Activated CD4-positive, alpha-beta T cell treated with anti-CD3 and anti-CD28 coated beads for 36 hours (primary cell): ENCODE data around the gene MELTF. TPM values are rescaled to one million over a fixed set of nuclear protein-coding genes. Genes with fewer than 3 reads are reported as not detected.

Source experiments
- ATAC-seq: fragments of 200-7000 bp; cut with Tn5 transposase; one replicate; pipeline ENCODE4 v1.10.0; 2021; ENCODE audit warnings: mild to moderate bottlenecking, moderate library complexity
- CTCF ChIA-PET: fragments of 350-600 bp; sonication (Branson Sonifier 250); formaldehyde crosslinking; loops from one replicate; lab custom pipeline; 2021; ENCODE audit warnings: antibody characterized with exemption; lab: Charles Lee
- POLR2A ChIA-PET: fragments of 350-600 bp; sonication (Branson Sonifier 250); formaldehyde crosslinking; loops from one replicate; lab custom pipeline; 2021; ENCODE audit warnings: antibody characterized with exemption, inconsistent platforms; lab: Charles Lee
- DNase-seq: peaks from one replicate; pipeline ENCODE4 v3.0.0-alpha.2; 2020
- H3K27ac Mint-ChIP-seq: one replicate; pipeline ENCODE4 v1.8.0; 2021; ENCODE audit warnings: mixed read lengths
- H3K27me3 Mint-ChIP-seq: one replicate; pipeline ENCODE4 v1.8.0; 2021; ENCODE audit warnings: mixed read lengths
- H3K36me3 Mint-ChIP-seq: one replicate; pipeline ENCODE4 v1.8.0; 2021; ENCODE audit warnings: low read depth, mixed read lengths
- H3K4me1 Mint-ChIP-seq: one replicate; pipeline ENCODE4 v1.8.0; 2021; ENCODE audit warnings: mixed read lengths
- H3K4me3 Mint-ChIP-seq: one replicate; pipeline ENCODE4 v1.8.0; 2021; ENCODE audit warnings: mild to moderate bottlenecking, moderate library complexity, mixed read lengths
- H3K9me3 Mint-ChIP-seq: one replicate; pipeline ENCODE4 v1.8.0; 2021; ENCODE audit warnings: low read depth, mixed read lengths
- intact Hi-C, 2 experiments: fragments of 100-400 bp; cut with DNase I in 1 of 2; cut with micrococcal nuclease in 1 of 2; formaldehyde crosslinking; loops; one replicate each; pipeline versions ENCODE4 v1.14.2 to v1.15.1; 2022 to 2024; cut with DNase I, micrococcal nuclease
- total RNA-seq, 2 experiments: library from RNA; stranded (reverse); gene quantifications; one replicate each; pipeline ENCODE4 v1.2.3, GENCODE V29; 2021

Gene MELTF
- total RNA-seq, 2 experiments from 2014 or later, result 3.7 to 4.3 TPM

DNA sequence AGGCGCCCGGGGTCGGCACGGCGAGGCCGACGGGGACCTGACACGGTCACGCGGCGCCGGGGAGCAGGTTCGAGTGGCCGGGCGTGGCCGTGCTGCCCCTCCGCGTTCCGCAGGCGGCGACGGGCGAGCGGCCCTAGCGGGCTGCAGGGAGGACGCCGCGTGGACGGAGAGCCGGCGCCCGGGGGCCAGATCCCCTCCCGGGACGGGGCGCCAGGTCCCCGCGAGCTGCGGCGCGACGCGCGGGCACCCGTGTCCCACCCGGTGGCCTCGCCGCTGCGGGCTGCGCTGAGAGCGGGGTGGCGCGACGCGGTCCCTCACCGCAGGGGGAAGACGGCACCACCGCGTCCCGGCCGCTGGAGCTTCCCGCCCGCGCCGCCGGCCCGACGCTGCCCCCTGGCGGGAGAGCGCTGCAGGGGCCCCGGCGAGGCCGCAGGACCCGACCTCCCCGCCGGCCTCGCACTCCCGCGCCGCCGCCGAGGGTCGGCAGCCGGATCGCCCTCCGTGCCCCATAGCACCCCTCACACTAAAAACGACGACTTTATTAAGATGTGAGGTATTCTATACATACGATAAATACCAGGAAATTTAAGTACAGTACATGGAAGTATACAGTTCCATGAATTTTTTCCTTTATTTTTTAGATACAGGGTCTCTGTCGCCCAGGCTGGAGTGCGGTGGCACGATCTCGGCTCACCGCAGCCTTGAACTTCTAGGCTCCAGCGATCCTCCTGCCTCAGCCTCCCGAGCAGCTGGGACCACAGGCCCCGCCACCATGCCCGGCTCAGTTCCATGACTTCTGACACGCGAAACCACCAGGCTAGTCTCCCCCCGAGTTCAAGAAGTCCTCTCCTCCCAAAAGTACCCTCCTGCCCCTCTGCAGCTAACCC lies 59.7 kb downstream of the MELTF start:
- intact Hi-C loops, result loop anchor here (1.0 to 2.0 kb wide), 8 partner anchors 28 to 402 kb away; partner anchors contain the start of genes NCBP2 (in 2 of the 2), CEP19 (in 1 of the 2), FBXO45 (in 1 of the 2) and MELTF (in 1 of the 2)

DNA sequence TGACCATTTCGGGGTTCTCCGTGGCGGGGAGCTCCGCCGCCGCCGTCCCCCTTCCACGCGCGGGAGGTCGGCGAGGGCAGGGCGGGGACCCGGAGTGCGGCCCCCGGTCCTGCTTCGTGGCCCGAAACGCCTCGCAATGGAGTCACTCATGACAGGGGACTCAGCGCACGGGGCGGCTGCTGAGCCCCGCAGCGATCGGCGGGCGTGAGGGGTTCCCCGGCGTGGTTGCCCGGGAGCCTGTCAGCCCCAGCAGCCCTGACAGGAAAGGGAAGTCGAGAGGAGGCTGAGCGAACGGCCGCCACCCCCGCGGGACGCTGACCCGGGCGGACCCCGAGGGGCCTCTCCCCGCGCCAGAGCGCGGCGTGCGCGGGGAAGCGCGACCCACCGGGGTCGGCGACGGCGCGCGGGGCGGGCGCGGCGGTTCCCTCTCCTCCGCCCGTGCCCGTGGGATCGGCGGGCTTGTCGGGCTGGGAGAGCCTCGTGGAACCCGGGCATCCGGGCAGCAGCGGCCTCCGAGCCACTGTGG lies 60.4 kb downstream of the MELTF start:
- ChIA-PET POLR2A (no interaction called here), CTCF (interaction anchor here (0.8 to 2.9 kb wide), 2 partner anchors 131 to 789 kb away, joined by 3 to 11 read pairs; no protein-coding TSS in a partner anchor)
- ATAC-seq (peak; percentile 55), DNase-seq (peak; percentile 67)
- peaks cover 11% of the 10 kb centered on the region for H3K27me3 Mint-ChIP-seq
- H3K36me3 Mint-ChIP-seq, result no peaks in the 10 kb centered on the region
- peaks cover 15% of the 10 kb centered on the region for H3K4me1 Mint-ChIP-seq
- H3K27ac Mint-ChIP-seq, result no peak overlapping the region
- H3K9me3 Mint-ChIP-seq, result no peaks in the 10 kb centered on the region
- peak overlapping the region; percentile 68 for H3K4me3 Mint-ChIP-seq
- intact Hi-C loops, result loop anchor here (1.0 to 2.0 kb wide), 6 partner anchors 27 to 401 kb away; partner anchors contain the start of genes NCBP2 (in 2 of the 2), CEP19 (in 1 of the 2), FBXO45 (in 1 of the 2) and MELTF (in 1 of the 2)

More for the DNA sequence above, 59.7 kb downstream of the MELTF start:
- Mint-ChIP-seq H3K4me1 (peaks cover 15% of the 10 kb centered on the region), H3K36me3 (no peaks in the 10 kb centered on the region), H3K27me3 (peaks cover 11% of the 10 kb centered on the region), H3K27ac (peak overlapping the region; percentile 31), H3K9me3 (no peaks in the 10 kb centered on the region), H3K4me3 (peak overlapping the region; percentile 63)
- ChIA-PET CTCF (interaction anchor here (0.8 to 2.9 kb wide), 2 partner anchors 132 to 790 kb away, joined by 3 to 11 read pairs; no protein-coding TSS in a partner anchor), POLR2A (no interaction called here)
- ATAC-seq (peak; percentile 65), DNase-seq (peak; percentile 80)

DNA sequence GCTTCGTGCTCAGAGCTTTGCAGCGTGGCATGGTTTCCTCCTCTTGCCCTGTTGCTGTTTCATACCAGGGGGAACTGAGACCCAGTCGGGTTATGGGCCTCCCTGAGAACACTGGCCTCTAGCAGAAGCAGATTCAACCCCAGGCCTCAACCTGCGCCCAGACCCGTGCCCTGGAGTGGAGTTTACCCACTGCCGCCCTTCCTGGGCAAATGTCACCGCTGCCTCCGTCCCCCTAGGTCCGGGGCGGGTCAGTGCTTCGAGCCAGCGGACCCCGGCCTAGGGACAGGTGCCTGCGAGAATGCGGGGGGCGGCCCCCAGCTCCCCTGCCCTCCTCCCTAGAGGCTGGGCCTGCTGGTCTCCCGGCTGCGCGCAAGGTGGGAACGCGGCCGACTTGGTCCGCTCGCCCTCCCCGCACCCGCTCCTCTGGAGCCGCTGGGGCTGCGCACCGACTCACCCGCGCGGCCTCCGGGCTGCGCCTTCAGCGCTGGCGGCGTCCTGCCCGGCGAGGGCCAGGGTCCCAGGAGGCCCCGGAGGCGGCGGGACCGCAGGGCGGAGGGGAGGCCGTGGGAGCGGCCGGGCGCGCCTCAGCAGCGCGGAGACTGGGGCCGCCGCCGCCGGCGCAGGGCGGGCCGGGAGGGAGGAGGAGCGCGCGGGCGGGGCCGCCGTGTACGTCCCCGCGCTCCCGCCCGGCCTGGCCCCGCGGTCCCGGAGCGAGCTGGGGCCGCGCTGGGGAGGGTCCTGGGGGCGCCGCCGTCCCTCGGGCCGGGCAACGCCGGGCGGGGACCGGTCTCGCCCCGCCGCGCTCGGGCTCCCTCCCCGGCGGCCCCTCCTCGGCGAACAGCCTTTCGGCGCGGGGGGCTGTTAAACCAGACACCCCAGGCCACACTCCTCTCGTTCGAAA lies 61.1 kb downstream of the MELTF start, which contains the start of gene PIGZ:
Gene PIGZ, minus strand, starts transcription at position 601 of the 901 bp plus-strand sequence. CDS start 16,802 bp downstream, outside the sequence.
- Mint-ChIP-seq H3K27ac (no peak within 1 kb of the TSS), H3K36me3 (no peaks in the 10 kb centered on the region), H3K9me3 (no peaks in the 10 kb centered on the region), H3K4me1 (peaks cover 15% of the 10 kb centered on the region), H3K4me3 (peak within 1 kb of the TSS; percentile 68), H3K27me3 (peaks cover 11% of the 10 kb centered on the region)
- ChIA-PET CTCF (interaction anchor here (2.9 kb wide), 1 partner anchor 131 kb away, joined by 11 read pairs; no protein-coding TSS in a partner anchor), POLR2A (no interaction called here)
- DNase-seq (peak; percentile 65), ATAC-seq (peak; percentile 79)
- intact Hi-C loops, result loop anchor here (1.0 to 2.0 kb wide), 6 partner anchors 26 to 400 kb away; partner anchors contain the start of genes NCBP2 (in 2 of the 2), CEP19 (in 1 of the 2), FBXO45 (in 1 of the 2) and MELTF (in 1 of the 2)

DNA sequence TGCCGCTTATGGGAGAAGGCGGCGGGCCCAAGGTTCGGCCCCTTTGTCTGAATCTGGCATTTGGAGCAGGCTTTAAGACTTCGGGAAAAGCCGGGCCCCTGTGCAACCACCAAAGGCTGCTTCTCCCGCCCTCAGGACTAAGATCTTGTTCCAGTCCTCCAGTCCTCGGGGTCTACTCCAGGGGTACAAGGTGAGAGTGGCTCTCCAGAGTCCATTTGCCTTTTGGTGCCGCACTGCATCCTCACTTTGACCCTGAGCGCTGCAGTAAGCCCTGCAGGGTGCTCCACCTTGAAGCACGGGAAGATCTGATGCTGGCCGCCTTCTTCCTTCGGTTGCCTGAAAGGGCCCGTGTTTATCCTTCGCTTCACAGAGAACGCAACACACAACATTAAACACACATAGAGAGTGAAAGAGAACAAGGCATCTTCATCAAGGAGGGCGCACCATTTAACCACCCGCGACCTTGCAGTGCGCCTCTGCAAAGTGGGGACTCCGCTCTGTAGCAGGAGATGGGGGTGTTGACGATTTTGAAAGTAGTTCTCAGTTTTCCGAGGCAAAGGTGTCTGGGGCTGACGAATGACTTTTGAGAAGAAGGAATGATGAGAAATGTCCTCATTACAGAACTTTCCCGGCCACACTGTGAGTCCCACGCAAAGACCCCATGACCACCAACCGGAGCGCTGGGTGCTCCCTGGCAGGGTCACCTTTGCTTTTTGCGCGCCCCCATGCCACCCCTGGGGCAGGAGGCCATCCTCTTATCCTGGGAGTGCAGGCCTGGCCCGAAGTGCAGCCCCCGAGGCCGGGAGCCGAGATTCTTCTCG lies 62.0 kb downstream of the MELTF start:
- CTCF ChIA-PET, result no interaction called here
- intact Hi-C loops, result loop anchor here in 1 of 2 experiments (2.0 kb wide), 2 partner anchors 35 to 61 kb away; partner anchors contain the start of gene MELTF
- peak overlapping the region; percentile 63 for H3K4me3 Mint-ChIP-seq
- ATAC-seq, result no peak
- no peaks in the 10 kb centered on the region for H3K9me3 Mint-ChIP-seq
- no peak overlapping the region for H3K27ac Mint-ChIP-seq
- peaks cover 15% of the 10 kb centered on the region for H3K4me1 Mint-ChIP-seq
- POLR2A ChIA-PET, result no interaction called here
- H3K27me3 Mint-ChIP-seq, result peaks cover 11% of the 10 kb centered on the region
- H3K36me3 Mint-ChIP-seq, result no peaks in the 10 kb centered on the region
- no peak for DNase-seq

DNA sequence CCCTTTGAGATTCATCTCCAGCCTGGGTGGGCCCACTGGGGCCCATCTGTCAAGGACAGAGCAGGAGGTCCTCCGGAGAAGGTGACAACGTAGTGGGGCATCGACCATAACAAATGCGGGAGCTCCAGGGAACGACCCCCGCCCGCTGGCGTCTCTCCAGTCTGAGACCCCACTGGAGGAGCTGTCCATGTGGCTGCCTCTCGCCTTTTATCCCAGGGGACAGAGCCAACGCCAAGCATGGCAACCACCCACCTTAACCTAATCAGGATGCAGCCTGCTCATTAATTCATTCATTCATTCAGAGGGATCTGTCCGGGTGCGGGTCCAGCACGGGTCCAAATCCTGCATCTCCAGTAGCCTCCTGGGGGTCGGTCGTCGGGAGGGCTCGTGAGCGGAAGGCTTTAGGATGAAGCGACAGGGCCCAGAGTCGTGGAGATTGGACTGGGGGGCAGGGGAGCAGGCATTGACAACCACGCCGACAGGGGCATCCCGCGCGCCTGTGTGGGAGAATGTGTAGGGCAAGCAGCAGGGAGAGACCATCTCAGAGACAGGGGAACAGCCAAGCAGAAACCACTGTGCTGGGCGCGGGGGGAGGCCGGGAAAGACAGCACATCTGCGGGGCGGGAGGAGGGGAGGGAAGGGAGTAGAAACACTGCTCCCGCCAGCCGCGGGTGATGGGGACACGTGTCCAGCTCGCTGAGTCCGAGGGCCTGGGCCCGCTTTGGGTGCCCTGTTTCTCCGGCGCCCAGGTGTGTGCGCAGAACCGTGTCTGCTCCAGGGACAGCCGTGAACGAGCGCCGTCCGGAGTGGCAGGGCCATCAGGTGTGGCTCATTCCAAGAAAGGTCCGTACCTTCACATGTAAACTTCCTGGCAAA lies 62.9 kb downstream of the MELTF start:
- ATAC-seq (no peak), DNase-seq (no peak)
- Mint-ChIP-seq H3K27me3 (peaks cover 11% of the 10 kb centered on the region), H3K36me3 (no peaks in the 10 kb centered on the region), H3K4me1 (peaks cover 15% of the 10 kb centered on the region), H3K9me3 (no peaks in the 10 kb centered on the region), H3K27ac (no peak overlapping the region), H3K4me3 (no peak overlapping the region)
- ChIA-PET CTCF (no interaction called here), POLR2A (no interaction called here)
- intact Hi-C loops, result no loop called here

DNA sequence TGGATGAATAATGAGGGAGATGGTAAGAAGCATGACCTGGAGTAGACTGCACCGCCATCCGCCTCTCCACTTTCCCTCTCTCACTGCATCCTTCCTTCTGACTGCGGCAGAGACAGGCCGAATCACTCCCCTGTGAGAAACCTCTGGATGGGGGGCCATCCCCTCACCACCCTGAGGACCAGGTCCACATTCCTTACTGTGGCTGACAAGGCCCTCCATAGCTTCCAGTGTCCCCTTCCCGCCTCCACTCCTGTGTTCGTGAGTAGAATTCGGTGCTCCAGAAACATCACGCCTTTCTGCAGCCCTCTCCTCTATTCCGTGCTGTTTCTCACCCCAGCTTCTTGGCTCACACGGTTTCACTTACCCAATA lies 63.8 kb downstream of the MELTF start:
- no peak overlapping the region for H3K4me3 Mint-ChIP-seq
- no peak for ATAC-seq
- no peaks in the 10 kb centered on the region for H3K9me3 Mint-ChIP-seq
- intact Hi-C loops, result no loop called here
- no peak overlapping the region for H3K27ac Mint-ChIP-seq
- H3K36me3 Mint-ChIP-seq, result no peaks in the 10 kb centered on the region
- no peak for DNase-seq
- peaks cover 15% of the 10 kb centered on the region for H3K4me1 Mint-ChIP-seq
- CTCF ChIA-PET, result no interaction called here
- H3K27me3 Mint-ChIP-seq, result peaks cover 11% of the 10 kb centered on the region
- POLR2A ChIA-PET, result no interaction called here

DNA sequence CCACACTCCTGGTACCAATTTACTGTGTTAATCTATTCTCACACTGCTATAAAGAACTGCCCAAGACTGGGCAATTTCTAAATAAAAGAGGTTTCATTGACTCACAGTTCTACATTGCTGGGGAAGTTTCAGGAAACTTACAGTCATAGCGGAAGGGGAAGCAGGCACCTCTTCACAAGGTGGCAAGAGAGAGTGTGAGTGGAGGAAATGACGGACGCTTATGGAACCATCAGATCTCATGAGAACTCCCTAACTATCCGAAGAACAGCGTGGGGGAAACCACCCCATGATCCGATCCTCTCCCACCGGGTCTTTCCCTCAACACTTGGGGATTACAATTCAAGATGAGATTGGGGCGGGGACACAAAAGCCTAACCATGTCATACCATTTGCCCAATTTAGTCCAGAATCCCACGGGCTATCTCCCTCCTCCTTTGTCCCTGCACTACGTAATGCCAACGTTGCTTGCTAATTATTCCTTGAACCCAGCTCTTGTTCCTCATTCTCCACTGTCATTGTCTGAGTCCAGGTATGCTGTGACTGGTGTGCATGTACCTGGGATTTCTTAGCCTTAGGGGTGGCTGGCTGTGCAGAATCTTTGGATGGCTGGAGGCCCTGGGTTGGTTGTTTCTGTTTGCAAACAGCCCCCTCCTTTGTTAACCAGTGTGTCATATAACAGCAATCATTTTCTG lies 64.4 kb downstream of the MELTF start:
- POLR2A ChIA-PET, result no interaction called here
- H3K36me3 Mint-ChIP-seq, result no peaks in the 10 kb centered on the region
- DNase-seq (no peak), ATAC-seq (no peak)
- intact Hi-C loops, result no loop called here
- H3K9me3 Mint-ChIP-seq, result no peaks in the 10 kb centered on the region
- H3K27ac Mint-ChIP-seq, result no peak overlapping the region
- CTCF ChIA-PET, result no interaction called here
- no peak overlapping the region for H3K4me3 Mint-ChIP-seq
- H3K27me3 Mint-ChIP-seq, result peaks cover 7% of the 10 kb centered on the region
- H3K4me1 Mint-ChIP-seq, result peaks cover 11% of the 10 kb centered on the region

DNA sequence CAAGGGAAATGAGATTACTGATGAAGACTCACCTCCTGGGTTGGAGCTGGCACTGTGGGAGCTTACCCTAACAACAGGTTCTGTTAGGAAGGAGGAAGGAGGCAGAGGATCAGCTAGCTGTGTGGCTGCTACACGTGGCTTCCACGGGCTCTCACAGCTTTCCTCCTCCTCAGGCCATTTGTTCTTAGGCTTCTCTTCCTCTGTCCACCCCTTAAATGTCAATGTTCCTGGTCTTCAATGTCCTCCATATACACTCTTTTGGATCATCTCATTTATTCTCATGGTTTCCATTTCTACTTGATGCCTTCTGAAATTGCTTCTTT lies 66.0 kb downstream of the MELTF start:
- no peaks in the 10 kb centered on the region for H3K36me3 Mint-ChIP-seq
- ChIA-PET CTCF (interaction anchor here (1.3 kb wide), 1 partner anchor 65 kb away, joined by 4 read pairs; no protein-coding TSS in a partner anchor), POLR2A (no interaction called here)
- peaks cover 10% of the 10 kb centered on the region for H3K4me1 Mint-ChIP-seq
- H3K27me3 Mint-ChIP-seq, result peaks cover 6% of the 10 kb centered on the region
- ATAC-seq (no peak), DNase-seq (no peak)
- no peak overlapping the region for H3K4me3 Mint-ChIP-seq
- intact Hi-C loops, result no loop called here
- H3K9me3 Mint-ChIP-seq, result no peaks in the 10 kb centered on the region
- no peak overlapping the region for H3K27ac Mint-ChIP-seq

DNA sequence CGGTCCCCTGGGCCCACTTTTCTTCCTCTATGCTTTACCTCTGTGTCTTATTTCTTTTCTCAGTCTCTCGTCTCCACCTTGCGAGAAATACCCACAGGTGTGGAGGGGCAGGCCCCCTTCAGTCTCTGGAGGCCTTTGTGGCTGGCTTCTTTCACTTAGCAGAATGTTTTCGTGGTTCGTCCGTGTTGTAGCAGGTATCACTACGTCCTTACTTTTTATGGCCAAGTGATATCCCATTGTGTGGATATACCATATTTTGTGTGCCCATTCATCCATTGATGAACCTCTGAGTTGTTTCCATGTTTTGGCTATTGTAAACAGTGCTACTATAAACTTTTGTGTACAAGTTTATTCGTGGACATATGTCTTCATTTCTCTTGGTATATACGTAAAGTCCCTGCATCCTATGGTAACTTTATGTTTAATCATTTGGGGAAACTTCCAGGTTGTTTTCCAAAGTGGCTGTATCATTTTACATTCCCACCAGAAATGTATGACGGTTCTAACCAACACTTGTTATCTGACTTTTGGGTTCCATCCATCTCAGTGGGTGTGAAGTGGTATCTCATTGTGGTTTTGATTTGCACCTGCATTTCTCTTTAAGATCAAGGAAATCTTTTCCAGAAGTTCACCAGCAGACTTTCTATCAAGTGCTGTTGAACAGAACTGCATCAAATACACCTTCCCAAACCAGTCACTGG lies 66.5 kb downstream of the MELTF start:
- POLR2A ChIA-PET, result no interaction called here
- no peaks in the 10 kb centered on the region for H3K36me3 Mint-ChIP-seq

More for the DNA sequence above, 66.5 kb downstream of the MELTF start:
- intact Hi-C loops, result no loop called here
- no peak overlapping the region for H3K27ac Mint-ChIP-seq
- no peaks in the 10 kb centered on the region for H3K9me3 Mint-ChIP-seq
- DNase-seq (no peak), ATAC-seq (no peak)
- H3K27me3 Mint-ChIP-seq, result peaks cover 6% of the 10 kb centered on the region
- no peak overlapping the region for H3K4me3 Mint-ChIP-seq
- CTCF ChIA-PET, result interaction anchor here (1.3 kb wide), 1 partner anchor 65 kb away, joined by 4 read pairs; no protein-coding TSS in a partner anchor
- peaks cover 8% of the 10 kb centered on the region for H3K4me1 Mint-ChIP-seq
